CD4-positive, CD25-positive, alpha-beta regulatory T cell (primary cell): ENCODE results near the gene MXI1. TPM values are rescaled to one million over a fixed set of nuclear protein-coding genes. Genes with fewer than 3 reads are reported as not detected.

ENCODE experiments used
- ATAC-seq, 2 donors: fragments of 150-1000 bp; cut with Tn5 transposase; one replicate each; pipeline ENCODE4 v1.10.0; 2021; ENCODE audit warnings: low read depth in 2 of 2, moderate number of reproducible peaks in 2 of 2, moderate library complexity in 1 of 2
- DNase-seq, 3 donors: peaks; one replicate each; pipeline versions ENCODE4 v3.0.0 to v3.0.0-alpha.2; 2012 to 2022; ENCODE audit warnings: mixed read lengths in 1 of 3
- H3K27ac ChIP-seq: one replicate; pipeline ENCODE4 v1.7.0; 2013; ENCODE audit warnings: mild to moderate bottlenecking, low read length; ENCODE audit not compliant: insufficient read depth, poor library complexity, severe bottlenecking
- H3K27me3 ChIP-seq: one replicate; pipeline ENCODE4 v1.7.0; 2013; ENCODE audit warnings: low read length; ENCODE audit not compliant: control insufficient read depth, insufficient read depth
- H3K36me3 ChIP-seq: one replicate; pipeline ENCODE4 v1.7.0; 2013; ENCODE audit warnings: mild to moderate bottlenecking, low read length, moderate library complexity; ENCODE audit not compliant: control insufficient read depth, insufficient read depth
- H3K4me1 ChIP-seq: 2 replicates; pipeline ENCODE4 v1.7.0; 2013; ENCODE audit warnings: mild to moderate bottlenecking, low read length; ENCODE audit not compliant: insufficient read depth, control insufficient read depth, poor library complexity, severe bottlenecking
- H3K4me3 ChIP-seq: one replicate; pipeline ENCODE4 v1.7.0; 2013; ENCODE audit warnings: low read depth, mild to moderate bottlenecking, low read length, moderate library complexity
- H3K9me3 ChIP-seq, 2 experiments: 1 replicate in 1 of 2; 2 replicates in 1 of 2; pipeline ENCODE4 v1.7.0; 2013; ENCODE audit warnings: low read length in 2 of 2, mild to moderate bottlenecking in 1 of 2, moderate library complexity in 1 of 2; ENCODE audit not compliant: control insufficient read depth in 2 of 2
- H3K27ac Mint-ChIP-seq, 3 donors: one replicate each; pipeline ENCODE4 v1.8.0; 2020 to 2022; ENCODE audit warnings: mild to moderate bottlenecking in 3 of 3, mixed read lengths in 3 of 3, moderate library complexity in 2 of 3
- H3K27me3 Mint-ChIP-seq: one replicate; pipeline ENCODE4 v1.8.0; 2022; ENCODE audit warnings: mild to moderate bottlenecking, mixed read lengths
- H3K36me3 Mint-ChIP-seq: one replicate; pipeline ENCODE4 v1.8.0; 2020; ENCODE audit warnings: mixed read lengths
- H3K4me1 Mint-ChIP-seq, 4 donors: one replicate each; pipeline ENCODE4 v1.8.0; 2020 to 2022; ENCODE audit warnings: mixed read lengths in 4 of 4, mild to moderate bottlenecking in 1 of 4
- H3K4me3 Mint-ChIP-seq, 4 donors: one replicate each; pipeline ENCODE4 v1.8.0; 2020 to 2022; ENCODE audit warnings: mild to moderate bottlenecking in 4 of 4, mixed read lengths in 4 of 4, moderate library complexity in 3 of 4
- H3K9me3 Mint-ChIP-seq, 7 donors: one replicate each; pipeline ENCODE4 v1.8.0; 2020 to 2022; ENCODE audit warnings: mixed read lengths in 7 of 7, mild to moderate bottlenecking in 3 of 7, moderate library complexity in 2 of 7
- polyA plus RNA-seq, 4 donors: library from polyadenylated mRNA; unstranded; fragments of 300-500 nt; fragmentation: Illumina TruSeq; gene quantifications; one replicate each; pipeline ENCODE4 v1.2.3, GENCODE V29; 2021
- total RNA-seq: library from RNA; stranded (reverse); gene quantifications from one replicate; pipeline ENCODE4 v1.2.3, GENCODE V29; 2022

Gene MXI1
- total and polyA plus RNA-seq, 5 donors from 2014 or later, result 34.2 to 56.8 (median 42.9) TPM

- no peaks in the 10 kb centered on the region for H3K9me3 ChIP-seq
- Mint-ChIP-seq H3K4me3 (no peak overlapping the region), H3K4me1 (peaks cover 0 to 26% (median 11%) of the 10 kb centered on the region in 4 donors), H3K9me3 (peaks cover 0 to 3% (median 0%) of the 10 kb centered on the region in 7 donors), H3K36me3 (no peaks in the 10 kb centered on the region), H3K27me3 (peaks cover 88% of the 10 kb centered on the region), H3K27ac (no peak overlapping the region)
- ATAC-seq (no peak), DNase-seq (no peak)
- peaks cover 55% of the 10 kb centered on the region for H3K27me3 ChIP-seq
- no peak overlapping the region for H3K27ac ChIP-seq
- H3K4me1 ChIP-seq, result peaks cover 8% of the 10 kb centered on the region
- no peak overlapping the region for H3K4me3 ChIP-seq
- H3K36me3 ChIP-seq, result no peaks in the 10 kb centered on the region
These were observed 42.2 kb upstream of the MXI1 start for GRCh38 chr10:110165239-110165638.

GRCh38 chr10:110167149-110167548 is 40.3 kb upstream of the MXI1 start:
- H3K4me1 Mint-ChIP-seq, result peaks cover 0 to 29% (median 13%) of the 10 kb centered on the region in 4 donors
- no peaks in the 10 kb centered on the region for H3K36me3 ChIP-seq
- no peak overlapping the region for H3K4me3 ChIP-seq
- no peak overlapping the region for H3K4me3 Mint-ChIP-seq
- peaks cover 8% of the 10 kb centered on the region for H3K4me1 ChIP-seq
- peaks cover 83% of the 10 kb centered on the region for H3K27me3 Mint-ChIP-seq
- peaks cover 0 to 3% (median 0%) of the 10 kb centered on the region in 7 donors for H3K9me3 Mint-ChIP-seq
- no peak for ATAC-seq
- DNase-seq, result no peak
- no peaks in the 10 kb centered on the region for H3K9me3 ChIP-seq
- H3K27me3 ChIP-seq, result peaks cover 53% of the 10 kb centered on the region
- H3K36me3 Mint-ChIP-seq, result no peaks in the 10 kb centered on the region
- H3K27ac Mint-ChIP-seq, result no peak overlapping the region
- H3K27ac ChIP-seq, result no peak overlapping the region

GRCh38 chr10:110168601-110169481 is 38.6 kb upstream of the MXI1 start:
- Mint-ChIP-seq H3K9me3 (peaks cover 0 to 3% (median 0%) of the 10 kb centered on the region in 7 donors), H3K27ac (no peak overlapping the region), H3K36me3 (no peaks in the 10 kb centered on the region), H3K27me3 (peaks cover 85% of the 10 kb centered on the region), H3K4me3 (peak overlapping the region in 1 of 4 donors; percentile 31), H3K4me1 (peaks cover 0 to 29% (median 13%) of the 10 kb centered on the region in 4 donors)
- Histone ChIP-seq H3K4me3 (no peak overlapping the region), H3K27me3 (peaks cover 49% of the 10 kb centered on the region), H3K27ac (no peak overlapping the region), H3K4me1 (peaks cover 8% of the 10 kb centered on the region), H3K9me3 (no peaks in the 10 kb centered on the region), H3K36me3 (no peaks in the 10 kb centered on the region)
- DNase-seq (peak in 1 of 3 donors; percentile 24), ATAC-seq (no peak)

- no peak overlapping the region for H3K27ac Mint-ChIP-seq
- peaks cover 8% of the 10 kb centered on the region for H3K4me1 ChIP-seq
- H3K4me1 Mint-ChIP-seq, result peaks cover 0 to 29% (median 13%) of the 10 kb centered on the region in 4 donors
- H3K27me3 ChIP-seq, result peaks cover 53% of the 10 kb centered on the region
- H3K36me3 ChIP-seq, result no peaks in the 10 kb centered on the region
- H3K27ac ChIP-seq, result no peak overlapping the region
- DNase-seq (no peak), ATAC-seq (no peak)
- no peak overlapping the region for H3K4me3 Mint-ChIP-seq
- peaks cover 83% of the 10 kb centered on the region for H3K27me3 Mint-ChIP-seq
- H3K4me3 ChIP-seq, result no peak overlapping the region
- no peaks in the 10 kb centered on the region for H3K9me3 ChIP-seq
- peaks cover 0 to 3% (median 0%) of the 10 kb centered on the region in 7 donors for H3K9me3 Mint-ChIP-seq
- no peaks in the 10 kb centered on the region for H3K36me3 Mint-ChIP-seq
These were observed 37.8 kb upstream of the MXI1 start for GRCh38 chr10:110169586-110169985.

- no peak for ATAC-seq
- H3K9me3 ChIP-seq, result no peaks in the 10 kb centered on the region
- no peaks in the 10 kb centered on the region for H3K36me3 Mint-ChIP-seq
- H3K27me3 Mint-ChIP-seq, result peaks cover 82% of the 10 kb centered on the region
- peak overlapping the region in 1 of 4 donors; percentile 29 for H3K4me3 Mint-ChIP-seq
- DNase-seq, result no peak
- no peak overlapping the region for H3K27ac ChIP-seq
- peaks cover 0 to 29% (median 13%) of the 10 kb centered on the region in 4 donors for H3K4me1 Mint-ChIP-seq
- H3K27me3 ChIP-seq, result peaks cover 53% of the 10 kb centered on the region
- no peaks in the 10 kb centered on the region for H3K36me3 ChIP-seq
- H3K4me3 ChIP-seq, result no peak overlapping the region
- peaks cover 8% of the 10 kb centered on the region for H3K4me1 ChIP-seq
- H3K27ac Mint-ChIP-seq, result no peak overlapping the region
- peaks cover 0 to 3% (median 0%) of the 10 kb centered on the region in 7 donors for H3K9me3 Mint-ChIP-seq
These were observed 37.0 kb upstream of the MXI1 start for GRCh38 chr10:110170142-110170971.

GRCh38 chr10:110171032-110171431 is 36.4 kb upstream of the MXI1 start:
- Mint-ChIP-seq H3K4me1 (peaks cover 0 to 29% (median 13%) of the 10 kb centered on the region in 4 donors), H3K27me3 (peaks cover 76% of the 10 kb centered on the region), H3K27ac (no peak overlapping the region), H3K4me3 (no peak overlapping the region), H3K9me3 (peaks cover 0 to under 1% (median 0%) of the 10 kb centered on the region in 7 donors), H3K36me3 (no peaks in the 10 kb centered on the region)
- Histone ChIP-seq H3K9me3 (no peaks in the 10 kb centered on the region), H3K36me3 (no peaks in the 10 kb centered on the region), H3K4me1 (peaks cover 8% of the 10 kb centered on the region), H3K27ac (no peak overlapping the region), H3K4me3 (no peak overlapping the region), H3K27me3 (peaks cover 49% of the 10 kb centered on the region)
- DNase-seq, result no peak
- ATAC-seq, result no peak

GRCh38 chr10:110172155-110172554 is 35.2 kb upstream of the MXI1 start:
- H3K27ac Mint-ChIP-seq, result no peak overlapping the region
- Histone ChIP-seq H3K36me3 (no peaks in the 10 kb centered on the region), H3K4me3 (no peak overlapping the region), H3K4me1 (peaks cover 8% of the 10 kb centered on the region), H3K27me3 (peaks cover 49% of the 10 kb centered on the region), H3K27ac (no peak overlapping the region), H3K9me3 (no peaks in the 10 kb centered on the region)
- peaks cover 0 to 32% (median 13%) of the 10 kb centered on the region in 4 donors for H3K4me1 Mint-ChIP-seq
- ATAC-seq (no peak), DNase-seq (no peak)
- peaks cover 78% of the 10 kb centered on the region for H3K27me3 Mint-ChIP-seq
- H3K36me3 Mint-ChIP-seq, result no peaks in the 10 kb centered on the region
- no peak overlapping the region for H3K4me3 Mint-ChIP-seq
- H3K9me3 Mint-ChIP-seq, result no peaks in the 10 kb centered on the region
